ENCODE results near the gene ASB11. TPM values are rescaled to one million over a fixed set of nuclear protein-coding genes. Genes with fewer than 3 reads are reported as not detected.

Gene ASB11
- polyA plus RNA-seq, 1 donor (not counting 4 experiments of a cell fraction or from before 2014, with no cell fraction given), result not detected

- Histone ChIP-seq H2AFZ (ENCODE audit: control insufficient read depth, low read length) (no peak overlapping the region), H3K79me2 (ENCODE audit: control insufficient read depth, insufficient read depth, low read length) (no peaks in the 10 kb centered on the region), H3K9me1 (ENCODE audit: control insufficient read depth, extremely low read depth, insufficient read depth, low read length) (no peaks in the 10 kb centered on the region), H3K27me3 (ENCODE audit: control insufficient read depth, extremely low read depth, insufficient read depth, low read length) (no peaks in the 10 kb centered on the region), H3K9me3 (ENCODE audit: control insufficient read depth, low read depth, low read length) (no peaks in the 10 kb centered on the region), H3K9ac (ENCODE audit: control insufficient read depth, extremely low read depth, insufficient read depth, low read length) (no peak overlapping the region), H4K20me1 (ENCODE audit: control insufficient read depth, extremely low read depth, insufficient read depth, low read length) (no peaks in the 10 kb centered on the region), H3K4me1 (ENCODE audit: control insufficient read depth, extremely low read depth, insufficient read depth, low read length) (no peaks in the 10 kb centered on the region), H3K36me3 (ENCODE audit: control insufficient read depth in 2 of 2, extremely low read depth in 1 of 2, insufficient read depth in 2 of 2, low read length in 2 of 2) (no peaks in the 10 kb centered on the region), H3K4me2 (ENCODE audit: control insufficient read depth, extremely low read depth, insufficient read depth, low read depth, low read length) (no peak overlapping the region), H3K27ac (ENCODE audit: control insufficient read depth, insufficient read depth, low read length) (no peak overlapping the region), H3K4me3 (ENCODE audit: control insufficient read depth in 2 of 3, extremely low read depth in 1 of 3, insufficient read depth in 2 of 3, low read depth in 1 of 3, low read length in 3 of 3) (no peak overlapping the region)
- FAIRE-seq (no peak), DNase-seq (ENCODE audit: low read depth, low spot score) (no peak)
- no peak for TF ChIP-seq EZH2 (IDR thresholded peaks at IDR 0.05; ENCODE audit: low read length)
- no peak for TF ChIP-seq CTCF (optimal IDR thresholded peaks at IDR 0.05 in 1 of 3, IDR thresholded peaks at IDR 0.05 in 1 of 3, conservative IDR thresholded peaks at IDR 0.05 in 1 of 3; ENCODE audit: extremely low read depth in 1 of 3, insufficient read depth in 2 of 3, low read length in 3 of 3)
- dilution Hi-C loops (cut with MboI; ENCODE audit: extremely low pct_ligation_motif_present, low sequenced_read_pairs), result no loop called here
These were observed 22.6 kb downstream of the ASB11 start for GRCh38 chrX:15292861-15293260.

- no peak overlapping the region for H3K27ac ChIP-seq (ENCODE audit: control insufficient read depth, insufficient read depth, low read length)
- H2AFZ ChIP-seq (ENCODE audit: control insufficient read depth, low read length), result no peak overlapping the region
- no peaks in the 10 kb centered on the region for H3K36me3 ChIP-seq (ENCODE audit: control insufficient read depth in 2 of 2, extremely low read depth in 1 of 2, insufficient read depth in 2 of 2, low read length in 2 of 2)
- H3K4me2 ChIP-seq (ENCODE audit: control insufficient read depth, extremely low read depth, insufficient read depth, low read depth, low read length), result no peak overlapping the region
- H4K20me1 ChIP-seq (ENCODE audit: control insufficient read depth, extremely low read depth, insufficient read depth, low read length), result no peaks in the 10 kb centered on the region
- no peaks in the 10 kb centered on the region for H3K4me1 ChIP-seq (ENCODE audit: control insufficient read depth, extremely low read depth, insufficient read depth, low read length)
- H3K9me3 ChIP-seq (ENCODE audit: control insufficient read depth, low read depth, low read length), result no peaks in the 10 kb centered on the region
- DNase-seq (ENCODE audit: low read depth, low spot score), result no peak
- H3K4me3 ChIP-seq (ENCODE audit: control insufficient read depth in 2 of 3, extremely low read depth in 1 of 3, insufficient read depth in 2 of 3, low read depth in 1 of 3, low read length in 3 of 3), result no peak overlapping the region
- H3K79me2 ChIP-seq (ENCODE audit: control insufficient read depth, insufficient read depth, low read length), result no peaks in the 10 kb centered on the region
- TF ChIP-seq EZH2 (IDR thresholded peaks at IDR 0.05; ENCODE audit: low read length) (no peak), CTCF (optimal IDR thresholded peaks at IDR 0.05 in 1 of 3, IDR thresholded peaks at IDR 0.05 in 1 of 3, conservative IDR thresholded peaks at IDR 0.05 in 1 of 3; ENCODE audit: extremely low read depth in 1 of 3, insufficient read depth in 2 of 3, low read length in 3 of 3) (no peak)
- dilution Hi-C loops (cut with MboI; ENCODE audit: extremely low pct_ligation_motif_present, low sequenced_read_pairs), result no loop called here
- H3K9ac ChIP-seq (ENCODE audit: control insufficient read depth, extremely low read depth, insufficient read depth, low read length), result no peak overlapping the region
- H3K9me1 ChIP-seq (ENCODE audit: control insufficient read depth, extremely low read depth, insufficient read depth, low read length), result no peaks in the 10 kb centered on the region
- no peak for FAIRE-seq
- no peaks in the 10 kb centered on the region for H3K27me3 ChIP-seq (ENCODE audit: control insufficient read depth, extremely low read depth, insufficient read depth, low read length)
These were observed 37.8 kb downstream of the ASB11 start for GRCh38 chrX:15277604-15278003.
